Brain pericyte (primary cell): ENCODE measurements around the gene PLTP.
"Not testable (repeated sequence)": the region's sequence is repeated elsewhere in the genome, so short reads cannot be mapped to it uniquely, and the experiment has no call there.

Experiments used
- DNase-seq: peaks from one replicate; pipeline ENCODE4 v3.0.0-alpha.2; 2012; ENCODE audit warnings: low read depth, low spot score

Gene PLTP

GRCh38 chr20:45874104-45874481 lies 37.9 kb downstream of the PLTP start:
- DNase-seq = not testable (repeated sequence)

DNA sequence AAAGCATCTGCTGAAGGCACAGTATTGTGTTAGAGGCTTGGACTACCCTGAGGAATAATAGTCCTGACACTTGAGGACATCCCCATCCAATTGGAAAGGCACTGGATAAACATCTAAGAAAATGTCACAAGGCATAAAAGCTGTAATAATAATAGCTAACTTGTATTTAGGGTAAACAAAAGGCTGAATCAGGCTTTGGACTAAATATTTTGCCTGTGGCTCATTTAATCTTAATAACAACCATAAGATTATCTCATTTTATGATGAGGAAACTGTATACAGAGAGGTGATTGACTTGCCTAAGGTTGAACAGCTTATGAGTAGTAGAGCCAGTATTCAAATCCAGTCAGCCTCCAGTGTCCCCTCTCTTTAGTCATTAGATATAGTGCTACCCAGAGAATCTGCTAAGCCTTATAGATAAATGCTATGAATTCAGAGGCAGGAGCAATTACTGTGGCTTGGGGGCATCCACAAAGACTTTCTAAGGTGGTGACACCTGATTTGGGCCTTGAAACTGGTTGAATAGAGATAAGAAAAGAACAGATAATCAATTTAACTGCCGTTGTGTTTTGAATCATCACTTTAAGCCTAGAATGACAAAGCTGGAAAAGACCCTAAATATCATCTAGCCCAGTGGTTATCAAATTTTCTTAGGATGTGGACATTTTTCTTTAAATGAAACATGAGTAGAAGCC lies 38.4 kb downstream of the PLTP start:
- no peak for DNase-seq

- no peak for DNase-seq
These were observed 39.3 kb downstream of the PLTP start for GRCh38 chr20:45872626-45873025.

GRCh38 chr20:45867819-45868176 lies 44.2 kb downstream of the PLTP start:
- no peak for DNase-seq

- DNase-seq = no peak
These were observed 44.7 kb downstream of the PLTP start for GRCh38 chr20:45867136-45867818.

GRCh38 chr20:45866454-45866853 lies 45.5 kb downstream of the PLTP start:
- no peak for DNase-seq

GRCh38 chr20:45863543-45864470 lies 48.1 kb downstream of the PLTP start:
- DNase-seq = no peak

DNA sequence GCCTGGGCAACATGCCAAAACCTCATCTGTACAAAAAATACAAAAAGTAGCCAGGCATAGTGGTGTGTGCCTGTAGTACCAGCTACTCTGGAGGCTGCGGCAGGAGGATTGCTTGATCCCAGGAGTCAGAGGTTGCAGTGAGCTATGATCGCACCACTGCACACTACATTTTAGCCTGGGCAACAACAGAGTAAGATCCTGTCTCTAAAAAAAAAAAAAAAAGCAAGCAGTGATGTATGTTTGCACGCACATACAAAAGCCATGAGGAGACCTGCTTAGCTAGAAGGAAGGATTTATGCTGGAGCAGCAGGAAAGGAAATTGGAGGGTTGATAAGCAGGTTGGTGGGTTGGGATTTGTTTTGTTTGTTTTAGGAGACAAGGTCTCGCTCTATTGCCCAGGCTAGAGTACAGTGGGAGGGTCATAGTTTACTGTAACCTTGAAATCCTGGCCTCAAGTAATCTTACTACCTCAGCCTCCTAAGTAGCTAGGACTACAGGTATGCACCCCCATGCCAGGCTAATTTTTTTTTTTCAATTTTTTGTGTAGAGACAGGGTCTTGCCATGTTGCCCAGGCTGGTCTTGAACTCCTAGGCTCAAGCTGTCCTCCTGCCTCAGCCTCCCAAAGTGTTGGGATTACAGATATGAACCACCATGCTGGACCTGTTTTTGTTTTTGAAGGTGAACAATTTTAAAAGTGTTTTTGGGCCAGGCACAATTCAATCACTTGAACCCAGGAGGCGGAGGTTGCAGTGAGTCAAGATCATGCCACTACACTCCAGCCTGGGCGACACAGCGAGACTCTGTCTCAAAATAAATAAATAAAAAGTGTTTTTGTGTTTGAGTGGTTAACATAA lies 50.5 kb downstream of the PLTP start:
- no peak for DNase-seq

DNA sequence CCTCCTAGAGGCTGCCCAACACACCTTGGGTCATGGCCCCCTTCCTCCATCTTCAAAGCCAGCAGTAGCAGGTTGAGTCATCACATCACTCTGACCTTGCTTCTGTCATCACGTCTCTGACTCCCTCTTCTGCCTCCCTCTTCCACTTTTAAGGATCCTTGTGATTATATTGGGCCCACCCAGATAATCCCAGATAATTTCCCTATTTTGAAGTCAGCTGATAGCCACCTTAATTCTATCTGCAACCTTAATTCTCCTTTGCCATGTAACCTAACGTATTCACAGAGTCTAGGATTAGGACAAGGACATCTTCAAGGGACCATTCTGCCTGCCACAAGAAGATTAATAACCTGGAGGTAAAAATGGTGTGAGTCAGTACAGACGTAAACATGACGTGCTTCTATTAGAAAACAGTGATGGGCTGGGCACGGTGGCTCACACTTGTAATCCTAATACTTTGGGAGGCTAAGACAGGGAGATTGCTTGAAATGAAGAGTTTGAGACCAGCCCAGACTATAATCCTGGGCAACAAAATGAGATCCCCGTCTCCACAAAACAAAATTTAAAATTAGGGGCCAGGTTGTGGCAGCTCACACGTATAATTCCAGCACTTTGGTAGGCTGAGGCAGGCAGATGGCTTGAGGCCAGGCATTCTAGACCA lies 51.3 kb downstream of the PLTP start:
- DNase-seq = no peak

GRCh38 chr20:45859916-45860315 lies 52.0 kb downstream of the PLTP start:
- DNase-seq = no peak

DNA sequence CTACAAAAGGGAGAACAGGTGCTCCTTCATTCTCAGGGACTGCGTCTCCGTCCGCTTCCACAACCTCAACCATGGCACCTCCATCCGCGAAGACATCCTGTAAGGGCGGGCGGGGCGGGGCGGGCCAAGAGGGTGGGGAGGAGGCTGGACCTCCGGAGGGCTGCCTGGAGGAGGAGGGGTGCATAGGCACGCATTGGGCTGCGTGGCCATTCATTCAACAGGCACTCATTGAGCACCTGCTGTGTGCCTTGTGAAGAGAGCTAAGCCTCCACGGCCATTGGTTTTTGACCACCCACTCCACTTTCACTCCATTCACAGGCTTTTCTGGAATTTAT lies 54.1 kb downstream of the PLTP start:
- DNase-seq = no peak

- peak; percentile 98 for DNase-seq
These were observed 54.7 kb downstream of the PLTP start, which contains the start of the genes ACOT8 and ZSWIM3 for GRCh38 chr20:45857114-45857881. Gene ACOT8 (minus strand): TSS chr20:45857392. CDS start chr20:45857315, 77 bp downstream. Gene ZSWIM3 (plus strand): TSS chr20:45857614. CDS start chr20:45857826, 212 bp downstream.

DNA sequence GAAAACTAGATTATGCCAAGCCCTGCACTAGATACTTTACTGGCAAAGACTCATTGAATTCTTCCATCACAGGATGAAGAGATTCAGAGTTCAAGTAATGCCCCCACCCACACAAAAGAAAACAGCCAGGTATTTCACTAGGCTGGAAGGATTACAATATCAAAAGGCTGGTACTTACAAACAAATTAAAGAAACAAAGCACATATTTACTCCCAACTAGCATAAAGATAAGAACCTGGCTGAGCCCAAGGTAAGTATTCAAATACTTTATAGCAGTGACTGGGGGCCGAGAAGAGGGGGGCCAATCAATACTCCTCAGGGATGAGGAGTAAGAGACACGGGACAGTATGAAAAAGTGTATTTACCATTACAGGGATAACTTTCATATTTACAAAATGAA lies 58.5 kb downstream of the PLTP start:
- DNase-seq = no peak

GRCh38 chr20:45852326-45852725 lies 59.6 kb downstream of the PLTP start:
- no peak for DNase-seq

GRCh38 chr20:45851501-45851900 lies 60.5 kb downstream of the PLTP start:
- no peak for DNase-seq

GRCh38 chr20:45850926-45851325 lies 61.0 kb downstream of the PLTP start:
- DNase-seq = no peak

- DNase-seq = no peak
These were observed 61.7 kb downstream of the PLTP start for GRCh38 chr20:45850238-45850637.

GRCh38 chr20:45848969-45849582 lies 62.9 kb downstream of the PLTP start:
- DNase-seq = no peak
